ENCODE measurements around the gene AXIN1. TPM values are rescaled to one million over a fixed set of nuclear protein-coding genes. Genes with fewer than 3 reads are reported as not detected.

AXIN1 gene
- total and polyA plus RNA-seq, 2 of the 8 experiments (the other 6 are each of a cell fraction or from before 2014, with no cell fraction given): 12.5 to 41.9 TPM

DNA sequence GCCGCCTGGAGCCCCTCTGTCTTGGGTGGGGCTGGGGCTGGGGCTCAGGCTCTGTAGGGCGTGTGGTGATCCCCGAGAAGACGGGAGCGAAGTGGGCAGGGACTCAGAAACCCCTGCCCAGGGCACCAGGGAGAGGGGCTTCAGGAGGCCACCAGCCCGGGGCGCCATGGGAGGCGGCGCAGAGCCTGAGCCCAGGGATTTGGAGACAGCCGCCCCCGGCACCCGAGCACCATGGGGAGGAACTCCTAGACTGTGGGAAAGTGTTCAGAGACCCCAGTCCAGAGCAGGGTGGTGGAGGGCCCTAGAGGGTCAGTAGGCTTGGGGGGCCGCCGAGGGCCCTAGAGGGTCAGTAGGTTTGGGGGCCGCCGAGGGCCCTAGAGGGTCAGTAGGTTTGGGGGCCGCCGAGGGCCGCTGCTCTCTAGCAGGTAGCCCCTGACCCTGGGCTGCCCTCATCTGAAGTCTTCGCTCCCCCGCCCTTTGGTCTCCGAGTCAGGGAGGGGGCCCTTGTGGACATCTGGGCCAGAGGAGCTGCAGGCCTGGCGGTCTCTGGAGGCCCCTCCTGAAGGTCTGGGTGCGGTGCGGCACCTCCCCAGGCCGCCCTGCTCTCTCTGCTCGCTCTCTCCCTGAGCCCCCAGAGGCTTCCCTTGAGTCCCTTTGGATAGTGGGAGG is 71.4 kb downstream of the AXIN1 start:
- H4K91ac ChIP-seq (replicated peaks; ENCODE audit: insufficient read length, low read length): peak overlapping the region; percentile 40
- ChIA-PET POLR2A (ENCODE audit: partially characterized antibody) (interaction anchor here (1.0 to 1.4 kb wide), 2 partner anchors 10 kb away, joined by 3 read pairs; no protein-coding TSS in a partner anchor), CTCF (ENCODE audit: partially characterized antibody) (interaction anchor here (1.2 kb wide), 1 partner anchor 88 kb away, joined by 3 read pairs; no protein-coding TSS in a partner anchor)
- no peaks in the 10 kb centered on the region for H3K36me3 ChIP-seq (ENCODE audit: control insufficient read depth in 2 of 4, insufficient read depth in 4 of 4, low read length in 3 of 4)
- peaks cover 0 to 3% (median 0%) of the 10 kb centered on the region in 4 experiments; a peak in 3 of 7 replicates for H3K4me1 ChIP-seq (replicated peaks in 1 of 4; ENCODE audit: control insufficient read depth in 3 of 4, insufficient read depth in 4 of 4, low read length in 3 of 4)
- no peak overlapping the region for H2AK5ac ChIP-seq (ENCODE audit: low read depth, low read length)
- H3K23ac ChIP-seq (ENCODE audit: insufficient read length): no peak overlapping the region
- peaks cover 12 to 34% (median 28%) of the 10 kb centered on the region in 4 experiments for H3K27me3 ChIP-seq (replicated peaks in 1 of 4; ENCODE audit: control insufficient read depth in 3 of 4, extremely low read depth in 1 of 4, insufficient read depth in 3 of 4, low read length in 3 of 4)
- H2BK15ac ChIP-seq (ENCODE audit: low read length): no peak overlapping the region
- H2BK12ac ChIP-seq (ENCODE audit: low read depth, low read length): no peak overlapping the region
- H4K8ac ChIP-seq (ENCODE audit: extremely low read depth, insufficient read depth, low read length): peak overlapping the region; percentile 51
- H2AFZ ChIP-seq (ENCODE audit: low read length): no peak overlapping the region
- WGBS, 2 experiments (ENCODE audit: extremely low coverage in 1 of 2, insufficient coverage in 1 of 2, insufficient read length in 1 of 2, insufficient replicate concordance in 2 of 2, low coverage in 1 of 2, low lambda C conversion rate in 2 of 2, missing lambda C conversion rate in 1 of 2): 90% methylated on average over 11 of the region's 27 CpGs; no CpG with 5 or more reads in 1 of the 2 experiments
- no peak overlapping the region for H3K56ac ChIP-seq (replicated peaks; ENCODE audit: insufficient read length, low read depth, low read length)
- H2BK5ac ChIP-seq (ENCODE audit: low read depth, low read length): no peak overlapping the region
- H2BK20ac ChIP-seq (ENCODE audit: low read length): no peak overlapping the region
- no peaks in the 10 kb centered on the region for H3K79me2 ChIP-seq (ENCODE audit: control insufficient read depth in 1 of 2, insufficient read depth in 2 of 2, low read length in 2 of 2)
- peak overlapping the region; percentile 44 to 70 (median 44) for H3K4me3 ChIP-seq (ENCODE audit: extremely low read depth in 1 of 4, insufficient read depth in 2 of 4, low read depth in 3 of 4, low read length in 4 of 4)
- H3K27ac ChIP-seq (ENCODE audit: low read depth, low read length): no peak overlapping the region
- H3K79me1 ChIP-seq (ENCODE audit: low read depth, low read length): no peaks in the 10 kb centered on the region
- FAIRE-seq (no peak), DNase-seq (ENCODE audit: low read depth in 1 of 2, low spot score in 2 of 2) (no peak)
- H4K5ac ChIP-seq (ENCODE audit: insufficient read length, low read depth, low read length): no peak overlapping the region
- peak overlapping the region; percentile 59 to 76 for H3K4me2 ChIP-seq (ENCODE audit: insufficient read depth in 1 of 2, low read depth in 2 of 2, low read length in 2 of 2)
- no peak overlapping the region for H3K14ac ChIP-seq (ENCODE audit: insufficient read length)
- no peaks in the 10 kb centered on the region for H3K9me3 ChIP-seq (ENCODE audit: insufficient read depth in 2 of 2, low read depth in 1 of 2, low read length in 1 of 2)
- H3K4ac ChIP-seq (replicated peaks; ENCODE audit: insufficient read length, low read depth, low read length): no peak overlapping the region
- H3K18ac ChIP-seq (ENCODE audit: extremely low read depth, low read length): no peak overlapping the region
- H3K23me2 ChIP-seq (ENCODE audit: low read depth, low read length): peaks cover 6% of the 10 kb centered on the region; the same call in 1 of the 2 replicates
- H2BK120ac ChIP-seq (replicated peaks; ENCODE audit: low read depth, low read length): no peak overlapping the region
- H3K9ac ChIP-seq (replicated peaks in 1 of 4; ENCODE audit: extremely low read depth in 1 of 4, low read depth in 3 of 4, low read length in 3 of 4): no peak overlapping the region
- TF ChIP-seq SP4 (IDR thresholded peaks at IDR 0.05; ENCODE audit: low read length) (no peak), CTBP2 (IDR thresholded peaks at IDR 0.05; ENCODE audit: borderline replicate concordance, insufficient read depth, insufficient read length, low read length) (no peak), TAF1 (IDR thresholded peaks at IDR 0.05; ENCODE audit: low read depth, low read length) (0 out of 2 replicates have a peak, but pooled peaks have one; percentile 0), TAF7 (optimal IDR thresholded peaks at IDR 0.05; ENCODE audit: borderline replicate concordance, low read depth, low read length) (no peak), ZNF274 (IDR thresholded peaks at IDR 0.05; ENCODE audit: borderline replicate concordance, extremely low read depth, low read length) (no peak), BCL11A (IDR thresholded peaks at IDR 0.05; ENCODE audit: low read depth in 2 of 2, low read length in 2 of 2) (no peak), SIX5 (IDR thresholded peaks at IDR 0.05; ENCODE audit: low read depth, low read length) (no peak), SUZ12 (IDR thresholded peaks at IDR 0.05; ENCODE audit: low read length) (peak; percentile 13; the same call in 1 of the 2 replicates), JUN (IDR thresholded peaks at IDR 0.05; ENCODE audit: low read depth, low read length) (no peak)
- TF ChIP-seq, protein P1, sequence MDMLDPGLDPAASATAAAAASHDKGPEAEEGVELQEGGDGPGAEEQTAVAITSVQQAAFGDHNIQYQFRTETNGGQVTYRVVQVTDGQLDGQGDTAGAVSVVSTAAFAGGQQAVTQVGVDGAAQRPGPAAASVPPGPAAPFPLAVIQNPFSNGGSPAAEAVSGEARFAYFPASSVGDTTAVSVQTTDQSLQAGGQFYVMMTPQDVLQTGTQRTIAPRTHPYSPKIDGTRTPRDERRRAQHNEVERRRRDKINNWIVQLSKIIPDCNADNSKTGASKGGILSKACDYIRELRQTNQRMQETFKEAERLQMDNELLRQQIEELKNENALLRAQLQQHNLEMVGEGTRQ (IDR thresholded peaks at IDR 0.05; ENCODE audit: low read length): no peak
- H4K20me1 ChIP-seq (replicated peaks in 1 of 2; ENCODE audit: control insufficient read depth in 1 of 2, insufficient read depth in 2 of 2, low read length in 2 of 2): peaks cover 0 to 3% of the 10 kb centered on the region in 2 experiments
